Left renal pelvis (tissue), 4 donors: ENCODE results near the gene SIMC1. TPM values are rescaled to one million over a fixed set of nuclear protein-coding genes. Genes with fewer than 3 reads are reported as not detected.
A peak's percentile ranks its signal among the peaks of the same experiment; 100 is the strongest.

ENCODE experiments used
- DNase-seq, 4 donors: peaks; one replicate each; pipeline ENCODE4 v3.0.0-alpha.2; 2013; ENCODE audit warnings: low read depth in 4 of 4, low spot score in 3 of 4
- polyA plus RNA-seq, 4 donors: library from polyadenylated mRNA; unstranded; fragments of 120-200 nt; gene quantifications; one replicate each; pipeline ENCODE4 v1.2.1, GENCODE V29; 2013; ENCODE audit not compliant: insufficient read length in 4 of 4

Gene SIMC1
- polyA plus RNA-seq, 4 donors, result 20.2 to 21.8 (median 20.7) TPM

DNA sequence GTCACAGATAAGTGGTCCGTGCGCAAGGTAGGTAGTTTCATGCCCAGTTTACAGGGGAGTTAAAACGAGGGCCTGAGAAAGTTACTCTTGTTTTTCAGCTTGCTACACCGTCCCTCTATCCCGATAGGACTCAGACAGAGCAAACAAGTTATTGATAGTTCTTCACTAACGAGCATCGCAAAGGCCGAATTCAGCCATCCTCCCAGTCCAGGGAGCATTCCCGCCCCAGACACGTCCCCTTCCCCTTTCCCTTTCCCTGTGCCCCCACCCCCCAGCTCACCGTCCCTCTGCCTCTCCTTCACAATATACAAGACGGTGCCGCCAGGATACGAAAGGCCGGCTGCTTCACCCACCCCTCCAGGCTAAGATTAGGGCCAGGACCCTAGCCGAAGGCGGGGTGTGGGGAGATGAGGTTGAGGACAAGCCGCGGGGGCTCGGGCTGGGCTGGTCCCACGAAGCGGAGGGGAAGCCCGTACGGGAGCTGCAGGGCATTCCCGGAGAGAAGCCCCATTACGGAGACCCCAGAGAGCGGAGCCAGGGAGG lies 122.7 kb downstream of the SIMC1 start:
- peak in 1 of 4 donors; percentile 12 for DNase-seq

DNA sequence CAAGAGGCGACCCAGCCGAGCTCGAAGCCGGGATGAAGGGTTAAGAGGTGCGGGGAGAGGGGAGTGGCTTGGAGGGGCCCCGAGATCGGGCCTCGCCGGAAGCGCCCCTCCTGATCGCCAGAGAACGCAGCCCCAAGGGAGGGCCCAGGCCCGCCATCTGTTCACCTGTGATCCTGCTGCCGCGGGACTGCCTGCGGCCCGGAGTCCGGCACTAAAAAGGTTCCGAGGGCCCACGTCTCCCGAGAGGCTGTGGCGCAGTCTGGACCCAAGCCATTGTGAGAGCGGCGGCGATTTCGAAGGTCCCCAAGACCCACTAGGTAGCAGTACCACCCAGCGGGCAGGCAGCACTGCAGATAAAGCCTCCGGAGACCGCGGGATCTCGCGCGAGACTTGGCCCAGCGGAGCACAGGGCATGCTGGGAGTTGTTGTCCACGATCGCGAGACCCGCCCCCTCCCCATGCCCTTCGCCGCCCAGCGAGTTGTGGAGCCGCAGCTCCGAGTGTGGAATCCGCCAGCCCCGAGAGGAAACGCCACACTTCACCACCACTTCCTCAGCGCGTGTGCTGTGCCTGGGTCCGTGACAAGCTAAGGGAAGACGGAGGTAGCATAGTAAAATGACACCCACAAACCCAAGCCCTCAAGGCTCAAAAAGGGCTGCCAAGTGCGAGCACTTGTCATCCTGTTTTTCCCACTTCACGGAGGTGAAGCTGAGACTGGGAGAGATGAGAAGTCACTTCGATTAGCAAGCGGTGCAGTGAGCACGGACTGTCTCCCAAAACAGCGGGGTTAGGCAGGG lies 123.4 kb downstream of the SIMC1 start, which contains the start of gene KIAA1191:
Gene KIAA1191 (minus strand): TSS at position 328 of the 796 bp plus-strand sequence. CDS start 2,256 bp downstream, outside the sequence.
- DNase-seq, result peak; percentile 79 to 85 (median 82)

DNA sequence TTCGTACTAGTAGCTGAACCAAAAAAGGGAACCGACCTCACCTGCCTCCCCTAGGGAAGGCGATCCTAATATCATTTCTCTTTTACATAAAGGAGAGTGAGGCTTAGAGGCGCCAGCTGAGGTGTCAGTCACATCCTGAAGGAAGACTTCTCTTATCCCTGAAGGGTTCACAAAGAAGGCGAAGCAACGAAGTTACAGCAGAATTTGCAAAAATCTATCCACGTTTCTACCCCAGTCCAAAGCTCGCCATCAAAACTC lies 123.9 kb downstream of the SIMC1 start:
- no peak for DNase-seq

DNA sequence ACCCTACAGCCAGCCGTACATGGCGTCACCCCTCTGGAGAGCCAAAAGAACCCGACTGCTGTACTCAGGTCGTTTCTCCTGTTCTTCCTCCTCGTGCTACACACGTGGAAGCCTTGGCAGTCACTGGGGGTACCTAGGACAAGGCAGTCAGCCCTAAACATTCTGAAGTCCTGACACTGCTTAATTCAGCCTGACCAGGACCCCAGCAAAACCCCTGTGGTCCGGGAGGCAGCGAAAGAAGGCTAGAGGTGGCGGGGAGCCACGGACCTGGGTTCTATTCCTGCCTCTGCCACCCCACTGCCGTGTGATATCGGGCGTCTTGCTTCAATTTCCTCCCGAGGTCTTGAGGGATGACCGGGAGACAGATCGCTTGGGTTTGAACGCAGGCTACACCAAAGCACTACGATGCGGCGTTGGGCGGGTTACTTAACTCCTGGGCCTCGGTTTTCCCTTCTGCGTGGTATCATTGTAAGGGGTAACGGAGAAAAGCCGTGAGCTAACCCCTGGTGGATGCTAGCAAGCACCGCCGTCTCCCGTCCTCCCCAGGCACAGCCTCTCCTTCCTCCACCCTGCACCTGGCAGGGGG lies 126.6 kb downstream of the SIMC1 start:
- DNase-seq, result no peak

DNA sequence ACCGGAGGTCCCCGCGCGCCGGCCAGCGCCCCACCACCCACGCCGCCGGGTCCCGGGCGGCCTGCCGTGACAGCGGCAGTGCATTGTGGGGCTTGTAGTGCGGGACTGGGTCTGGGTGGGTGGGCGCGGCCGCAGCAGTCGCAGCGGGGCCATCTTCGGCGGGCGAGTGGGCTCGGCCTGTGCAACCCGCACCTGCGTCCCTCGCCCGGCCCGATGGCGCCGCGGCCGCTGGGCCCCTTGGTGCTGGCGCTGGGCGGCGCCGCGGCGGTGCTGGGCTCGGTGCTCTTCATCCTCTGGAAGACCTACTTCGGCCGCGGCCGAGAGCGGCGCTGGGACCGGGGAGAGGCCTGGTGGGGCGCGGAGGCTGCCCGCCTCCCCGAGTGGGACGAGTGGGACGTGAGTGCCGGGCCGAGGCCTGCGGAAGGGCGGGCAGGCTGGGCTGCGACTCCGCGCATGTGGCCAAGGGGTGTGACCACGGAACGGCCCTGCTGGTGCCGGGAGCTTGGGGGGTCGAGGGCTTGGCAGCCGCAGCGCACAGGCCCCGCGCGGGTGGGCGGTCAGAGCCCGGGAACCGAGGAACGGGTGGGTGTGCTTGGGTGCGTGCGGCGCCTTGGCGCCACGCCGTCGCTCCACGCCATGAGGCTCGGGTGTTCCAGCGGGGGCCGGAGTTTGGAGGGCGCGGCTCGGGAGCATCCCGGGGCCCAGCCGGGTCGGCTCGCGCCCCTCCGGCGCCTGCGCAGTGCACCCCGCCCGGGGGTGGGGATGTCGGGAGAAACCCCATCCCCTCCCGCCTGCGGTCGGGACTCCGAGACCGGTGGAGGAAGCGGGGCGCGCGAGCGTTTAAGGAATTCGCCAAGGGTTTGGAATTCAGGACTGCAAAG lies 127.4 kb downstream of the SIMC1 start, which contains the start of gene ARL10:
Gene ARL10 (plus strand): TSS at position 137 of the 881 bp plus-strand sequence. CDS start 77 bp downstream, at position 214.
- peak in 1 of 4 donors; percentile 18 for DNase-seq

DNA sequence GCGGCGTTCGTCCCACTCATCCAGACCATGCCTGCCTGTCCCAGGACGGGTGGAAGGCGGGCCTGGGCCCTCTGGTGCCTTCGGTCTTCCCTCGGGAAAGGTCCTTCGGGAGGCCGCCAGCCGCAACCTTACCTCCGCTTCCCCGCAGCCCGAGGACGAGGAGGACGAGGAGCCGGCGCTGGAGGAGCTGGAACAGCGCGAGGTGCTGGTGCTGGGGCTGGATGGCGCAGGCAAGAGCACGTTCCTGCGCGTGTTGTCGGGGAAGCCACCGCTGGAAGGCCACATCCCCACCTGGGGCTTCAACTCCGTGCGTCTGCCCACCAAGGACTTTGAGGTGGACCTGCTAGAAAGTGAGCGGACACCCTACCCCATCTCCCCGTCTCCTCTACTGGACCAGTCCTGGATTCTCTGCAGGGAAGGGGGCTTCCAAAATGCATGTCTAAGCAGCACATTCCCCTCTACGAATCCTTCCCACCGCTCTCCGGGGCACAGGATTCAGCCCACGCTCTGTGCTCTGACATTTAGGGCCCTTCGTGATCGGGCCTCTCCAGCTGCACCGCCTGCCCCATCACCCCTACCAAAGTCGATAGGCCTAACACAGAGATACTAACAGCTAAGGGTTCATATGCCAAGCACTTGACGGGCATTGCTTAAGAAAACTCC lies 128.1 kb downstream of the SIMC1 start:
- DNase-seq, result no peak

DNA sequence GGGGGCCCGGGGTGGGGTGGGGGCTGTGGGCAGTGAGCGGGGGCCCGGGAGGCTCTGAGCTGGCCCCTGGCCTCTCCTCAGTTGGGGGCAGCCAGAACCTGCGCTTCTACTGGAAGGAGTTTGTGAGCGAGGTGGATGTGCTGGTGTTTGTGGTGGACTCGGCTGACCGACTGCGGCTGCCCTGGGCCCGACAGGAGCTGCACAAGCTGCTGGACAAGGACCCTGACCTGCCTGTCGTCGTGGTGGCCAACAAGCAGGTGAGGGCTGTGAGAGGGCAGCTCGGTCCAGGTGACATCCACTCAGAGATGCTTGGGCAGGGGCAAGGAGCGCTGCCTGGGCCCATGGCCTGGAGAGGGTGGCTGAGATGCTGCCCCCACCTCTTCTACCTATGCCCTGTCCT lies 130.5 kb downstream of the SIMC1 start:
- DNase-seq, result no peak

DNA sequence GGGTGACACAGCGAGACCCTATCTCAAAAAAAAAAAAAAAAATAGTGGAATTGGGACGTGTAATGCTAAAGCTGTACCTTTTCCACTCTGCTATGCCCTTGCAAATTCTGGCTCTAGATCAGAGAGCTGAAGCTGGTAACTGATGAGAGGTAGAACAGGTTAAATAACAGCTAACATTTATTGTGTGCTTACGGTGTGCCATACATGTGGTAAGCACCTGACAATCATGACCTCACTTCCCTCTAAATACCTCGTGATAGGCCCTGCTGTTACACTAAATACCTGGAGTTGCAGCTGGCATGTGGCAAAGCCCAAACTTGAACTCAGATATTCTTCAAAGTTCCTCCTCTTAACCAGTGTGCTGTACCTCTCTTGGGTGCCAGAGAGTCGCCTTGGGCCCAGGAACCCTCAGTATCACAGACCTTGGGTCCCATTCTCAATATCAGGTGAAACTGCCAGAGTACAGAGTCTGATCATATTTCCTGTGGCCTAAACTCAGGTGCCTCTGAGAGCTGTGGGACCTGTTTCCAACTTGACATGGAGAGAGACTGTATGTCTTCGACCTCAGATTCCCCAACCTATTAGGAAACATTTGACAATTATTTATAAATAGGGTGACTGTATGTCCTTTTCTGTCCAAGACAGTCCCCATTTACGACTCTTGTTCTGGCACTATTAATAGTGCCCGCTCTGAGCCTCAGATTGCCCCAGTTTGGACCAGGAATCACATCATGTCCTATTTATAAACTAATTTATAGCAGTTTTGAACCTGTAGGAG lies 131.9 kb downstream of the SIMC1 start:
- no peak for DNase-seq

DNA sequence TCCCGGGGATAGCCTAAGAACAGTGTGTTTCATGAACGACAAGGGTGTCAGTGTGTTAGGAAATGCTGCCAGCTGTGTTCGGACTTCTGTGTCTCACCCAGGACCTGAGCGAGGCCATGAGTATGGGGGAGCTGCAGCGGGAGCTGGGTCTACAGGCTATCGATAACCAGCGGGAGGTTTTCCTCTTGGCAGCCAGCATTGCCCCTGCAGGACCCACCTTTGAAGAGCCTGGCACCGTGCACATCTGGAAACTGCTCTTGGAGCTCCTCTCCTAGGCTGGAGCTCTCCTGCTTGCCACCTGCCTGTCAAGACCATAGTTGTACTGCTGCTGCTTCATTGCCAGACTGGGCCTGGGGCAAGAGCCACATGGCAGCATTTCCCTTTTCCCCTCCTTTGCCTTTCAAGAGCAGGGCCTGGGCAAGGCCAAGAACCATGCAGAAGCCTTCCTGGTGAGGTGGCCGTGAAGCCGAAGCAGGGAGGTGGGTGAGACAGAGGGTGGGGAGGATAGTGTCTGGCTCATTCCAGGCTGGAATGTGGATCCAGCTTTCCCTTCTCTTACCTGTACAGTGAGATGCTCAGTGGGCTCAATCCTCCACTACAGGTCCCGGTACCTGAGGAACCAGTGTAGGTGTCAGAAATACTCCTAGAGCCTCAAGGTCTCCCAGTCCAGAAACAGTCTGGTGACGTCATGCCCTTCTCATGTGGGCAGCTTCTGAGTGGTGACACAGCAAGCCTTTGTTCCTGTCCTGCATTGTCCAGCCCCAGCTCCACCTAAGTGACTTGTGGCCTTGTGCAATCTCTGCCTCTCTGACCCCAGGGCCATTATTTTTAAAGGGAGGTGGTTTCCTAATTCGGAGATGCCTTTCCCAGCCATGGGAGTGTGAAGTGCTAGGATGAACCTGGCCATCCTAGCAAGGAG lies 133.7 kb downstream of the SIMC1 start:
- DNase-seq, result no peak

DNA sequence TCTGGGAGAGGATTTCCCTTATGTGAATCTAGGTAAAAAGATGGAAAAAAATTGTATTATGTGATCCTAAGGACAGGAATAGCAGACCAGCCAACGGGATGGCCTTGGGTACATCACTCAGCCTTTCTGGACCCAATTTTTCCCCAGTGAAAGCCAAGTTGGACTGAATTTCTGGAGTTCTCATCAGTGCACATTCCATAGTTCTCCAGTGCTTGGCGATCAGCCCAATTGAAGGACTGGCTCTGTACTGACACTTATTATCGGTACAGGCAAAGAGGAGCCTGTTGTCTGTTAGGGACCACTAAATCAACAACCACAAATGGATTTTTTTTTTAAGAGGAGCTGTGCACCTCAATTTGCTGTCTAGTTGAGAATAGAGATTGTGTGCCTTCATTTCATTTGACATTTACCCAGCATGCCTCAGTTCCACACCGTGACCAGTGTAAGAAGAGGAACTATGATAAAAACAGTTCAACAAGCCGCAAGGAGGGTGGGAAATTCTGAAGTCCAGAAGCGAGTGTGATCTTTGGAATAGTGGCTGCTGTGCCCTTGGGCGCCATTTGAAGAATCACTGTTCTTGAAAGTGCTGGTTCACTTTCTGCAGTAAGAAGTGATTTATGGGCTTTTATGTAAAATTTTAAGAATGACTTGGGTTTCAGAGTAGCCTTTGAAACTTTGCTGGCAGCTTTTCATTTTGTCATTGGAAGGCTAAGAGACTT lies 135.0 kb downstream of the SIMC1 start:
- no peak for DNase-seq

DNA sequence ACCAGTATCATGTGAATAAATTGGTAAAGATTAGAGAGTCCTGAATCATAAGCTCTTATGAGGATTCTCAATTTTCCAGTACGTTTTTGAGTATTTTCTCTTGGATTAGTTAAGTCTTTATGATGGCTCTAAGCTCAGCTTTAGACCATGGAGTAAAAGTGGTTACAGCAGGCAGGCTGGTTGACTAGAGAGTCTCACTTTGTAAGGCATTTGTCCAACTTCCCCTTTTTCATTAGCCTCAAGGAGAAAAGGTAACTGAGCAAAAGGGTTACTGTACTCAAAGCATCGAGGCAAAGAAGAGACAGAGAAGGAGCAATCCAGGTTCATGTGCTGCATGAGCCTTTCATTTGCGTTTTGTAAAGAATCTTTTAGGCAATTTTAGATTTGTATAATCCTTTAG lies 141.7 kb downstream of the SIMC1 start:
- no peak for DNase-seq

DNA sequence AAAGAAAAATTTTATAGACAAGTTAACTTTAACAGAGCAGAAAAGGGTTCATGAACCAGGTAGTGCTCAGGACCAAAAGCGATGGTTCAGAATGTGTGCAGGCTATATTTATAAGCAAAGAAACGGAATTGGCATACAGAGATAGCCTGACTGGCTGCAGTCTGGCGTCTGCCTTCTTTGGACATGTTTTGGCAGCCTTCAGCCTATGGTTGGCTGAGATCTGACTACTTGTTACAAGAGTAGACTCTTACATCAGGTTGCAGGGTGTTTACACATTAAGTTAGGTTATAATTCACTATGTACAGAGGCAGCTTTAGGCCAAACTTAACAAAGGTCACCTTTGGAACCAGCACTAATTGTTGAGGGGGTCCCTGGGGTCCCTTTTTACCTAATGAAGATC lies 143.2 kb downstream of the SIMC1 start:
- DNase-seq, result no peak

DNA sequence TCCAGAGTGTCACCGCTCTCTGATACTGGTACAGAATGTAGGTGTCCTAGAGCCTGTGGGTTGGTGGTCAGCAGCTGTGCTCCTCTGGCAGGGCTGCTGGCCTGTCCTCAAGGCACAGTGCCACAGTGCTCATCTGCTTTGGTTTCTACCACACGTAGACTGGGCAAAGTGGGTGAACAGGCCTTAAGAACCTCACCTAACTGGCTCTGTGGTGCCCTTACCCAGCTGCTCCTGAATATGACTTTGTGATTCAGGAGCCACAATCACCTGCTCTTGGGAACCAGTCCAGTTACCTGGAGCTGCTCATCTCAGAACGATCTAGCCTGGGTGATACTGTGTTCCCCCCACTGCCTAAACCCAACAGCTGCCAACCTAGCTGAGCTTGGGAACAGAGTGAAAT lies 143.8 kb downstream of the SIMC1 start:
- no peak for DNase-seq

DNA sequence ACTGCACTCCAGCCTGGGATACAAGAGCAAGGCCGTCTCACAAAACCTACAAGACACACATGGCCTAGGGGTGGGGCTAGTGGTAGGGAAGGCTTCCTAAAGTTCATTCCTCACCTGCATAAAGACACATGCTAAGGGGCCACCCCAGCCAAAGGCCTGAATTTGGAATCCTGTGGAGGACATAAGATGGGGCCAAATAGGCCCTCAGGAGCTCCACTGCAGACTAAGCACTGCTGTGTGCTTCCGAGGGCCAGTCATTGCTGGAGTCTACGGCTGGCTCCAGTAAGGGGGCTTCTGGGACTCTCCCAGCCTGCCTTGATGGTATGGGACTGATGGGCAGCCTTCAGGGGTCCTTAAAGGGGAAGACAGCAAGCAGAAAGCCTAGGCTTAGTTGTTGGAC lies 144.5 kb downstream of the SIMC1 start:
- DNase-seq, result no peak

DNA sequence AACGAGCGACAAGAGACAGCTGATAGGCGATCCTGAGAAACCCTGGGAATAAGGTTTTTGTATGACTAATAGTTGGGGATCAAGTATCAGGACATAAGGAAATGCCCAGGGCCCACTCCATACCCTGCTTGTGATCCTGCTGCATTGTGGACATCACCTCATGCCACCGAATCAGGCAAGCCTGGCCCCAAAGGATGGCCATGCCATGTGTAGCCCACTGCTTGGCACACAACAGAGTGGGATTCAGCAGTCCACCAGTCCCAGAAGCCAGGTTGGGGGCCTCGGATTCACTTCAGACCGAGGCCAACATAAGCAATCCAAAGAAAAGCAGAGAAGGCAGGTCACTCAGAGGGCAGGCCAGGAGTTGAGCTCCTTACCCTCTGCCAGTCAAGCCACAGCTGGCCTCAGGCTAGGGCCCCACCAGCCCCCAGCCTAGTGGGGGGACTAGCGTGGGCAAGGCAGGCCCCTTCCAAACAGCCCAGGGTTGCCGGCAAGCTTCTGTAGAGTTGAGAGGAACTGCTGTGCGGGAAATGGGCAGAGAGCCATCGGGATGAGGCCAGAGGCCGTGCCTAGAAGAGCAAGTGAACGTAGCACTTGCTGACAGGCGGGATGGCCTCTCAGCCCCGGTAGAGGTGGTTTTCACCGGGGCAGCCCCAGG lies 145.2 kb downstream of the SIMC1 start:
- no peak for DNase-seq

DNA sequence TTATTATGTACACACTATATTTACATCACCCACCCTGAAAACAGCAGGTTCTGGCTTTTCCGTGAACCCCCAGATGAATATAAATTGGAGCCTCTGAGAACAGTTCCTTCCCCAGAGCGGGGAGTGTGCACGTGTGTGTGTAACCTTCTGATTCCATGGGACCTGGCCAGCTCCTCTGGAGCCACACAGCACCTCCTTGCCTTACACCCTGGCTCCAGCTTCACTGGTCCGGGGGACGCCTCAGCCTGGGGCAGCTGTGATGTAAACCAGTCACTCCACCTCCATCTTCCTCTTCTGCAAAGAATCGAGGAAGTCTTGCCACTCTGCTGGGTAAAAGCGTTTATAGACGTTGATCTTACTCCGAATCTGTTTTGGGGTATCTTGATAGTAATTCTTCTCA lies 145.7 kb downstream of the SIMC1 start:
- DNase-seq, result no peak

DNA sequence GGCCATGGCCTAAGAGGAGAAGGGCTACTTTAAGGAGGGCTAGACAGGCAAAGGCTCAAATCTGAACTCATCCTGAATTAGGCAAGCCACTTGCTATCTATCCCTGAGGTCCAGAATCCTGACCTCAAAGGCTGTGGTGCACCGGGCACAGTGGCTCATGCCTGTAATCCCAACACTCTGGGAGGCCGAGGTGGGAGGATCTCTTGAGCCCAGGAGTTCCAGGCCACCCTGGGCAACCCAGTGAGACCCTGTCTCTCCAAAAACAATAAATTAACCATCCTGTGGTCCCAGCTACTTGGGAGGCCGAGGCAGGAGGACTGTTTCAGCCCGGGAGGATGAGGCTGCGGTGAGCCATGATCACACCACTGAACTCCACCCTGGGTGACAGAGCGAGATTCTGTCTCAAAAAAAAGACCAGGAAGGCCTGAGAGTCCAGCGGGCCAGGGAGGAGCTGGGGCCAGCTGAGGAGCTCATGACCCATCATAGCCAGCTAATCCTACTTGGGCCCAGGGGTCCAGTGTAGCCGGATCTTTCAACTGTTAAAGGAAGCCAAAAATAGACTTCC lies 146.2 kb downstream of the SIMC1 start:
- DNase-seq, result no peak
